Measurements from ENCODE around the gene LMTK3.

Gene LMTK3

DNA sequence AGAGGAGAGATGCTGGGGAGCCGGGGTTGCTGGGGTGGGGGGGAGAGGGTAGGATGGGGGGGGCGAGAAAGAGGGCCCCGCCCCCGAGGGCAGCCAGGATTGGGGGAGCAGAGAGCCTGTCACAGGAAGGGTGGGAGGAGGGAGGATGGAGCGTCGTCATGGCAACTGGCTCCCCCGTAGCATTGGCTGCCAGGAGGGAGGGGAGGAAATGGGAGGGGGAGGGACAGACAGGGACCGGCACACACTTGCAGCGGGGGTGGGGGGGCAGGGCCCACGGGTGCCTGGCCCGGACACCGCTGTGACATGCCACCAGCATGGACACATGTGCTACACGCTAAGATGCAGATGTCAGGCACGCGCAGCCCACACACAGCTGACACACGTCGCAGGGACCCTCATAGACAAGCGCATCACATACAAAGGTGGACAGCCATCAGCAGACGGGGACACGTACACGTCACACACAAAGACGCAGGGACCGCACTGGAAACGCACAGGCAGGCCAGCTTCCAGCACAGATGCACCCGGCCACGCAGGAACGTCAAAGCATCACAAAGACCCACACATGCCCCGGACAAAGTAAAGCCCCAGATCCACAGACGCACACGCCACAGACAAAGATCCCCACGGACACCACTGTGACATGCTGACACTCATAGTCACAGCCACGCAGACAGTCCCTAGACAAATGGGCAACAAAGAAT, at the start of gene LMTK3:
Gene LMTK3 (minus strand): TSS at position 36 of the 704 bp plus-strand sequence. CDS start 259 bp downstream, outside the sequence.
- peak; percentile 68 for DNase-seq (ENCODE audit: low spot score)

- DNase-seq (ENCODE audit: low spot score), result no peak
These were observed 49.8 kb upstream of the LMTK3 start for GRCh38 chr19:48561412-48561811.

- no peak for DNase-seq (ENCODE audit: low spot score)
These were observed 48.5 kb upstream of the LMTK3 start for GRCh38 chr19:48560095-48560530.

DNA sequence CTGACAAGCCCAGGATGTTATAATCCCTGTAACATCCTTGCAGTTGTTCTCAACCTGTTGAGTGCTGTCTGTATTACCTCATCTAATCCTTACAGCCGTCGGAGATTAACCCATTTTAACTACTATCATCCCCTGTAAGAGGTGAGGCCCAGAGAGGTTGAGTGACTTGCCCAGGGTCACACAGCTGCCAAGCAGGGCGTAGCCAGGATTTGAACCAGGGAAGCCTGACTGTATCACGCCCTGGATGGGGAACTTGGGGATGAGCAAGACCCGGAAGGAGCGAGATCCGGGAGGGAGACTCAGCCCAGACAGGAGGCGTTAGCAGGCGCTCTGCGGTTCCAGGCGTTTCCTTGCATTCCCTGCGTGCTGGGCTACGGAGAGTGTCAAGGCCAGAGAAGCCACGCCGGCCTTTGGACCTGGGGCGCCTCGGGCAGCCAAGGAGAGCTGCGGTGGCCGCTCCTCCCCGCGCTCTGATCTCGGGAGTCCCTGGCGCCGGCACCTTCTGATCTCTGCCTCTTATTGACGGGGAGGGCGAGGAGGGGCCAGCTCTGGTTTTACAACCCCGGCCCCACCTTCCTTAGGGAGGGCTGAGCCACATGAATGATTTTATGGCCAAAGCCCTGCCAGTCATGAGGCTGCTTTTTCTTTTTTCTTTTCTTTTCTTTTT, 46.5 kb upstream of the LMTK3 start:
- no peak for DNase-seq (ENCODE audit: low spot score)

DNA sequence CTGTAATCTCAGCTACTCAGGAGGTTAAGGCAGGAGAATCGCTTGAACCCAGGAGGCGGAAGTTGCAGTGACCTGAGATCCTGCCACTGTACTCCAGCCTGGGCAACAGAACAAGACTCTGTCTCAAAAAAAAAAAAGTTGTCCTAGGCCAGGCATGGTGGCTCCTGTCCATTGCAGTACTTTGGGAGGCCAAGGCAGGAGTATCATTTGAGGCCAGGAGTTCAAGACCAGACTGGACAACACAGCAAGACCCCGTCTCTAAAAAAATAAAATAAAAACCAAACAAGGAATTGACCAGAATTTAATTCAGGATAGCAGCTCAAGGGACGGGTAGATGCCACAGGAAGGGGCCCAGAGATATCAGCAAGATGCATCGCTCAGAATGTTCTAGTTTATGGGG, 45.2 kb upstream of the LMTK3 start:
- no peak for DNase-seq (ENCODE audit: low spot score)

GRCh38 chr19:48556163-48556562, 44.5 kb upstream of the LMTK3 start:
- no peak for DNase-seq (ENCODE audit: low spot score)

GRCh38 chr19:48554385-48555091, 42.9 kb upstream of the LMTK3 start:
- no peak for DNase-seq (ENCODE audit: low spot score)

GRCh38 chr19:48553676-48554384, 42.2 kb upstream of the LMTK3 start:
- no peak for DNase-seq (ENCODE audit: low spot score)

GRCh38 chr19:48552406-48553322, 41.0 kb upstream of the LMTK3 start:
- DNase-seq (ENCODE audit: low spot score), result no peak

- DNase-seq (ENCODE audit: low spot score), result no peak
These were observed 40.0 kb upstream of the LMTK3 start, which contains the start of gene SULT2B1 for GRCh38 chr19:48551437-48552302. Gene SULT2B1 (plus strand): TSS chr19:48552172. CDS start chr19:48552253, 81 bp downstream.

DNA sequence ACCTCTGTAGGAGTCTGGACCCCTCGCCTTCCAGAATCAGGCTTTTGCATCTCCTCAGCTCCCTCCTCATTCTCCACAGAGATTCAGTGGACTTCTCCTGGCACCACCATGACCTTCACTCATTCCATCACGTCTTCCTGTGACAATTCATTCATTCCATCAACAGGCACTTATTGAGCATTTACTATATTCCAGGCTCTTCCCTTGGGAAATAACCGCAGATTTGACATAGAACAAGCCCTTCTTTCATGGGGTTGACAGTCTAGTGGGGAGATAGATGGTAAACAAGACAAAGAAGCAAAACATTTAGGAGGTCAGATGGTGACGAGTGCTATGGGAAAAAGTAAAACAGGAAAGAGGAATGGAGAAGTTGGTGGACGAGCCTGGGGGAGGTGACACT, 37.7 kb upstream of the LMTK3 start:
- DNase-seq (ENCODE audit: low spot score), result no peak

GRCh38 chr19:48548253-48548911, 36.7 kb upstream of the LMTK3 start:
- no peak for DNase-seq (ENCODE audit: low spot score)

GRCh38 chr19:48547722-48548121, 36.1 kb upstream of the LMTK3 start:
- no peak for DNase-seq (ENCODE audit: low spot score)

DNA sequence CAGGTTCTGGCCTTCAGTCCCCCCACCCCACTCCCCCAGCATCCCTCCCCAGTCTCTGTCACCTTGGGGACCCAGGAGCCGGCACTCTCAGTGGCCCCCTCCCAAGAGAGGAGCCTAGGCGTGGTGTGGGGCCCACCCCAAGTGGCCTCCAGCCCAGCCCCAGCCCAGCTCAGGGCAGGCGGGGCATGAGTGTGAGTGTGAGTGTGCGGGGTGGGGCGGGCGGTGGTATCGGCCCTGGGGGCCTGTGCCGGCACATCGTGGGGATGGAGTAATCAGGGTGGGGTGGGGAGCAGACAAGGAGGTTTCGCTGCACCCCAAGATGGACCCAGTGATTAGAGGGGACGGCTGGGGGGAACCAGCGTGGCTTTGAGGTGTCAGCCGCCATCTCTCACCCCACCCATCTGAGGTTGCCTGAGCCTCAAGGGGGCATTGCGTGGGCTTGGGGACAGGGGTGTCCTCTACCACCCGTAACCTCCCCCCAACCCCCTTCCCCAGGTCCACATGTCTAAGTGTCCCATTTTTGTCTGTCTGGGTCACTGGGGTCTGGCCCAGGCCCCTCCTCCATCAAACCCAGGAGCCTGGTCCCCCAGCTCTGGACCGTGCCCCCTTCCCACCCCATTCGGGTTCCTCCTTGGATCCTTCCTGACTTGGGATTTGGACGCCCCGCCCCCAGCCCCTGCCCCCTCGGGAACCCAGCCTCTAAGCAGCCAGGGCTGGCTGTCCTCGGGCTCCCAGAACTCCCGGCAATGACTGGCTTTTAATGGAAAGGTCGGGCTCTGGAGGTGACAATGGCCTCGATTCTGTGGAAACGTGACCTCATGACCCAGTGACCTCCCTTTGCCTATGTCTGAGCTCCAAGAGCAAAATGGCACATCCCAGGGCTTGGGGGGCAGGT, 33.5 kb upstream of the LMTK3 start:
- no peak for DNase-seq (ENCODE audit: low spot score)

DNA sequence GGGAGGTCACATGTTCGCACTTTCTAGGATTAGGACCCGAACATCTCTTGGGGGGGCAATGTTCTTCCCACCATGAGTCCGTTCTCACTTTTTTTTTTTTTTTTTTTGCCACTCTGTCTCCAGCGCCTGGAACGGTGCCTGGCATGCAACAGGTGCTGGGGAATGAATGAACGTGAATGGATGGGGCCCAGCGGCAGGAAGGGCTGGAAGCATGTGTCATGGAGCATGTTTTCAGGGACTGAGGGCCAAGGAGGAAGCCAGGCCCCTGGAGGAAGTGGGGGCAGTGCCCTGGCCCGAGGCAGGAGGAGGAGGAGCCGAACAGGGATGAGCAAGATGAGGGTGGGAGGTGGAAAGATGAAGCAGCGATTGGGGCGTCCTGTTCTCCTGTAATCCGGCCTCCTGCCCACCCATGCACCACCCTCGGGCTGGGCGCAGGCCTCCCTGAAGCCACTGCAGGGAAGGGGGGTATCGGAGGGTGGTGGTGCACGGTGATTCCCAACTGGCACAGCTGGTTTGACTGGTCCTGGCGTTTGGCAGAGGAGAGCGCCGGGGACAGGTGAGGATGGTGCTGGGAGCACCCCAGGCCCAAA, 31.6 kb upstream of the LMTK3 start:
- DNase-seq (ENCODE audit: low spot score), result no peak

DNA sequence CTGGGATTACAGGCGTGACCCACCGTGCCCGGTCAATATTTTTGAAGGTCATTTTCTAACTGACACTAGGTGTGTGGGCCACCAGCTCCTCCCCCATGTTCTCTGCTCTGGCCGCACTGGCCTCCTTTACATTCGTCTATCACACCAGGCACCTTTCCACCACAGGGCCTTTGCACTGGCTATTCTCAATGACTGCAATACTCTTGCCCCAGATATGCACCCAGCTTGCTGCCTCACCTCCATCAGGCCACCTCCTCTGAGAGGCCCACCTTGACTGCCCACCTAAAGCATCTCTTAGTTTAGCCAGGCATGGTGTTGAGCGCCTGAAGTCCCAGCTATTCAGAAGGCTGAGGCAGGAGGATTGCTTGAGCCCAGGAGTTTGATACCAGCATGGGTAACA, 30.2 kb upstream of the LMTK3 start:
- no peak for DNase-seq (ENCODE audit: low spot score)

DNA sequence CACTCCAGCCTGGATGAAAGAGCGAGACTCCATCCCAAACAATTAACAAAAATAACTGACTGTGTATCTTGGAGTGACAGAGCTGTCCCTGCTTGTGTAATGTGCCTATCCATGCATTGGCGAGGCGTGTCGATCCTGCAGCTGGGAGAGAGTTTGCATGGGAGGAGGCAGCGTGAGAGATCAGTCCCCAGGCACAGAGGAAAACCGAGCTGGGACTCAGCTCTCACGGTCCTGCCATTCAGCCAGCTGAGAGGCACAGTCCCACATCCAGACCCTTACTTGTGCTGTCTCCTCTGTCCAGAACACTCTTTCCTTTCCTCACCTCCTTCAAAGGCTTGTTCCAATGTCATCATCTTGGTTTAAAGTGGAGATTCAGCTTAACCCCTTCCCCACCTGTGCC, 28.5 kb upstream of the LMTK3 start:
- no peak for DNase-seq (ENCODE audit: low spot score)

- no peak for DNase-seq (ENCODE audit: low spot score)
These were observed 28.0 kb upstream of the LMTK3 start for GRCh38 chr19:48539503-48540096.

Measured in activated CD4-positive, alpha-beta T cell treated with anti-CD3 and anti-CD28 coated beads, Interleukin-2, Interleukin-4, amounts not matched to agents 100 ng/mL and 50 ng/mL, durations not matched to agents 16 hours and 8 hours (primary cell).